ENCODE data around the gene GJB4.

Gene GJB4

GRCh38 chr1:34740161-34740868 lies 19.2 kb upstream of the GJB4 start:
- no peak overlapping the region for H3K4me3 ChIP-seq (ENCODE audit: low read depth, low read length)
- TF ChIP-seq CTCF (IDR thresholded peaks at IDR 0.05; ENCODE audit: low read depth, low read length): no peak

DNA sequence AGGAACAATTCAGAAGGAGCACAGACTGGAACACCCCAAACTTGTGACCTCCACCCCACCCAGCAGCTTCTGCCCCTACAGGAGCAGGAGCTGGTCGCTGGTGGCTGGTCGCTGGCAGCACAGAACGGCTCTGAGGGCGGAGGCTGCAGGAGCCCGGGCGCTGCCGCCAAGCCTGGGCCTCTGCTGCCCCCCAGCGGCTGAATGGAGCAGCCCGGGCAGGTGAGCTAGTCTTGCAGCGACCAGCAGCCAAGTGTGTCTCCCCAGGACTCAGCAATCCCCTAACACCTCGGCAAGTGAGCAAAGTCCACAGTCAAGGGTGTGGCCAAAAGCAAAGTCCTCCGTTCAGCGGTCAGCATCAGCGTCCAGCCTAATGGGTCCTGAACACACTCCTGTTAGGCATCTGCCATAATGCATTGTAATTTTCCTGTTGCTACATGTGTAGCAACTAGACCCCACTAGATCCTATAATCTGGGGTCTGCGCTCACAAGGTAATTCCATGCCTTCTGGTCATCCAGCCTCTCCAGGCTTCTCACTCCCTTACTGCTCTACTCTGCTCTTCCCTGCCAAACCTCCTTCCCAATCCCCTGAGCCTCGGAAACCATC lies 16.8 kb upstream of the GJB4 start:
- peak; percentile 92 for TF ChIP-seq CTCF (IDR thresholded peaks at IDR 0.05; ENCODE audit: low read depth, low read length)
- no peak overlapping the region for H3K4me3 ChIP-seq (ENCODE audit: low read depth, low read length)

- no peak for TF ChIP-seq CTCF (IDR thresholded peaks at IDR 0.05; ENCODE audit: low read depth, low read length)
- H3K4me3 ChIP-seq (ENCODE audit: low read depth, low read length): no peak overlapping the region
Observed at GRCh38 chr1:34743775-34744174, 15.8 kb upstream of the GJB4 start.

DNA sequence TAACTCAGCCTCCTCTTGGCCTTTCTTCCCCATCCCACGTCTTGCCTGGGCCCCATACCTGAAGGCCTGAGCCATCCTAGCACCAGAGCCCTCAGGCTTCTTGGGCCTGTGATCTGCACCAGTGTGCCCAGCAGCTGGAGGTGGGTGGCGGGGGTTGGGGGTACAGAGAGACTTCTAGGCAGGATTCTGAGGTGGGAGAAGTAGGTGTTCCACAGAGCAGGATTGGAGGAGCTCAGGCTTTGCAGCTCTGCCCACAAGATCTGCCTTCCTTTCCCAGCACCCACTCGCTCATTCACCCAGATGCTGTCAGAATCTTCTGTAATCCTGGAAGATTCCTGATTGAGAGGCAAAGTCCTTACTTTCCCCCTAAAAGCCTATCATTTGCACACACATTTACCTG lies 14.7 kb upstream of the GJB4 start:
- no peak overlapping the region for H3K4me3 ChIP-seq (ENCODE audit: low read depth, low read length)
- TF ChIP-seq CTCF (IDR thresholded peaks at IDR 0.05; ENCODE audit: low read depth, low read length): no peak

DNA sequence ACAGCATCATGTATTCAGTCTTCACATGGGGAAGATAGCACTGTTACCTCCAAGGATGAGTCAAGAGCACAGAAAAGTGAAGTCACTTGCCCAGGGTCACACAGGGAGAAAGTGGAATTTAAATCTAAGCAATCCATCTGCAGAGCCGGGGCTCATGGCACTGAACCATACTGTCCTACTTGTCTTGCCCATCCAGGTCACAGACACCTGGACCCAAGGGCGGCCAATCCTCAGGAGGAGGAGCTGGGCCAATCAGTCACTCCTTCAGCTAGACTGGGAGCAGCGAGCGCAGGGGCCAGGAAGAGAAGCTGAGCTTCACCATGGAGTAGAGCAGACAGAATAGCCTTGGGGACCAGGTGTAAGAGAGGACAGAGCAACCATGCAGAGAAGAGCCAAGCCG lies 13.9 kb upstream of the GJB4 start:
- H3K4me3 ChIP-seq (ENCODE audit: low read depth, low read length): no peak overlapping the region
- TF ChIP-seq CTCF (IDR thresholded peaks at IDR 0.05; ENCODE audit: low read depth, low read length): no peak

GRCh38 chr1:34746101-34746500 lies 13.4 kb upstream of the GJB4 start:
- TF ChIP-seq CTCF (IDR thresholded peaks at IDR 0.05; ENCODE audit: low read depth, low read length): no peak
- H3K4me3 ChIP-seq (ENCODE audit: low read depth, low read length): no peak overlapping the region

DNA sequence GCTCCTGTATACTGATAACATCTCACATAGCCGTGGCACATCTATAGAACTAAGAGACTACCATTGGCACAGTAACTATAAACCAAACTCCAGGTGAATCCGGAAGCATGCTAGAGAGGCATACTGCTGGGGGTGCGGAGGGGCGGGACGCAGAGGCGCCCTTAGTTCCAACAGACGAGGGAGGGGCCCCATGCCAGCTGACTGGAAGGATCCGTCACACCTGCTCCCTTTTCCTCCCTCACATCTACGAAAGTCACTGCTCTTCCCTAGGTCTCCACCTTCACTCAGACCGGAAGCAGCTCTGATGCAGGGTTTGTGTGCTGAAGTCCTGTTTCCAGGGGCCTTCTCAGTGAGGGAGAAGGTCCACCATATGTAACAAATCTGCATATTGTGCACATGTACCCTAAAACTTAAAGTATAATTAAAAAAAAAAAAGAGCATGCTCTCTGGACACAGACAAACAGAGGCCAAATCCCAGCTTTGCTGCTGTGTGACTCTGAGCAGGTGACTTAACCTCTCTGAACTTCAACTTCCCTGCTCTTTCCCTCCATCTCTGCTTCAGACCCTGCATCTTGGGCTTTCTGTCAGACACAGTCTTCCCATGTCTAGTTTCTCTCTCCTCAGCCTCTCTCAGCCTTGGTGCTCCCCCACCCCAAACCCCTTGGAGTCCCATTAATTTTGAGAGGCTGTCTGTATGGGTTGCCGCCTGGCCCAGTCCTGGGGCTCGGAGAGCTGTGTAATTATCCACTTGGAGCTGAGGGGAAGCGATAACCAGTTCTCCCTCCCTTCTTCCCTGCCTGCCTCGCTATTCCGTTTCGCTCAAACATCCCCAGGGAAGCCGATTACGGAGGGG lies 12.5 kb upstream of the GJB4 start:
- H3K4me3 ChIP-seq (ENCODE audit: low read depth, low read length): no peak overlapping the region
- no peak for TF ChIP-seq CTCF (IDR thresholded peaks at IDR 0.05; ENCODE audit: low read depth, low read length)

Data from WI38 (cell line).